Keratinocyte (primary cell): ENCODE results near the gene TH. TPM values are rescaled to one million over a fixed set of nuclear protein-coding genes. Genes with fewer than 3 reads are reported as not detected.

Experiments
- DNase-seq: peaks from one replicate; pipeline ENCODE4 v3.0.0-alpha.2; 2011; ENCODE audit warnings: low read depth, missing footprints, low spot score
- FAIRE-seq: peaks from 2 replicates; lab custom pipeline; 2011; peaks lifted over from hg19 to GRCh38; lab: Jason Lieb, UNC
- H2AFZ ChIP-seq: 2 replicates; pipeline ENCODE4 v1.6.0; 2012; ENCODE audit warnings: low read length, control low read depth, inconsistent platforms; ENCODE audit not compliant: control insufficient read depth
- H3K27ac ChIP-seq: 2 replicates; pipeline ENCODE4 v1.5.1; 2011; ENCODE audit warnings: low read length; ENCODE audit not compliant: control insufficient read depth, insufficient read depth
- H3K27me3 ChIP-seq: 3 replicates; pipeline ENCODE4 v1.6.0; 2011; ENCODE audit warnings: low read length; ENCODE audit not compliant: control insufficient read depth, insufficient read depth; ENCODE audit errors: extremely low read depth
- H3K36me3 ChIP-seq, 2 experiments: 2 replicates in 1 of 2; 3 replicates in 1 of 2; pipeline ENCODE4 v1.5.1; 2011; ENCODE audit warnings: low read length in 2 of 2, mild to moderate bottlenecking in 1 of 2; ENCODE audit not compliant: control insufficient read depth in 2 of 2, insufficient read depth in 2 of 2; ENCODE audit errors: extremely low read depth in 1 of 2
- H3K4me1 ChIP-seq: 3 replicates; pipeline ENCODE4 v1.5.1; 2011; ENCODE audit warnings: low read length; ENCODE audit not compliant: control insufficient read depth, insufficient read depth; ENCODE audit errors: extremely low read depth
- H3K4me2 ChIP-seq: 3 replicates; pipeline ENCODE4 v1.6.0; 2011; ENCODE audit warnings: low read depth, low read length; ENCODE audit not compliant: control insufficient read depth, insufficient read depth; ENCODE audit errors: extremely low read depth
- H3K4me3 ChIP-seq, 3 experiments: fragments of 200-600 bp in 1 of 3; sonication (generic) in 1 of 3; 2 replicates in 2 of 3; 3 replicates in 1 of 3; pipeline ENCODE4 v1.5.1; 2011 to 2016; ENCODE audit warnings: low read length in 3 of 3, mild to moderate bottlenecking in 3 of 3, control low read depth in 2 of 3, inconsistent platforms in 1 of 3, low read depth in 1 of 3, mixed read lengths in 1 of 3, mixed run types in 1 of 3, moderate library complexity in 1 of 3; ENCODE audit not compliant: control insufficient read depth in 2 of 3, insufficient read depth in 2 of 3; ENCODE audit errors: extremely low read depth in 1 of 3
- H3K79me2 ChIP-seq: 2 replicates; pipeline ENCODE4 v1.6.0; 2012; ENCODE audit warnings: low read length; ENCODE audit not compliant: control insufficient read depth, insufficient read depth
- H3K9ac ChIP-seq: 3 replicates; pipeline ENCODE4 v1.6.0; 2011; ENCODE audit warnings: low read length; ENCODE audit not compliant: control insufficient read depth, insufficient read depth; ENCODE audit errors: extremely low read depth
- H3K9me1 ChIP-seq: 3 replicates; pipeline ENCODE4 v1.6.0; 2011; ENCODE audit warnings: low read length; ENCODE audit not compliant: control insufficient read depth, insufficient read depth; ENCODE audit errors: extremely low read depth
- H3K9me3 ChIP-seq: 2 replicates; pipeline ENCODE4 v1.5.1; 2012; ENCODE audit warnings: low read depth, low read length; ENCODE audit not compliant: control insufficient read depth
- H4K20me1 ChIP-seq: 3 replicates; pipeline ENCODE4 v1.6.0; 2011; ENCODE audit warnings: low read length; ENCODE audit not compliant: control insufficient read depth, insufficient read depth; ENCODE audit errors: extremely low read depth
- EZH2 ChIP-seq: IDR thresholded peaks from one replicate; pipeline ENCODE4 v1.6.1; 2012; ENCODE audit warnings: inconsistent platforms, mild to moderate bottlenecking, low read length, moderate library complexity
- dilution Hi-C: fragments of 300-500 bp; cut with MboI; formaldehyde crosslinking; loops from one replicate; pipeline ENCODE4 v1.7.0; 2020; ENCODE audit warnings: low sequenced_read_pairs; ENCODE audit not compliant: extremely low pct_ligation_motif_present
- polyA plus RNA-seq, 5 experiments: library from polyadenylated mRNA; depleted of rRNA in 3 of 5; stranded (reverse) in 3 of 5; stranded (forward) in 1 of 5; unstranded in 1 of 5; fragments of >200 nt; gene quantifications; 1 replicate in 1 of 5; 2 replicates in 3 of 5; 3 replicates in 1 of 5; pipeline versions ENCODE4 v1.2.1 to v1.2.3, GENCODE V29; 2011 to 2012; ENCODE audit warnings: missing spikeins in 2 of 5, low read depth in 1 of 5, low replicate concordance in 1 of 5
- TF ChIP-seq, protein P1 (sequence below), 3 experiments: IDR thresholded peaks in 1 of 3; conservative IDR thresholded peaks in 1 of 3; optimal IDR thresholded peaks in 1 of 3; 2 replicates in 2 of 3; 3 replicates in 1 of 3; pipeline versions ENCODE3 to v1.5.1; 2011; ENCODE audit warnings: low read length in 3 of 3, mild to moderate bottlenecking in 3 of 3, moderate library complexity in 2 of 3, control low read depth in 1 of 3, inconsistent platforms in 1 of 3; ENCODE audit not compliant: insufficient read depth in 2 of 3; ENCODE audit errors: extremely low read depth in 1 of 3

Gene TH
- polyA plus RNA-seq, 1 donor (not counting 4 experiments of a cell fraction or from before 2014, with no cell fraction given) = 0.50 TPM

DNA sequence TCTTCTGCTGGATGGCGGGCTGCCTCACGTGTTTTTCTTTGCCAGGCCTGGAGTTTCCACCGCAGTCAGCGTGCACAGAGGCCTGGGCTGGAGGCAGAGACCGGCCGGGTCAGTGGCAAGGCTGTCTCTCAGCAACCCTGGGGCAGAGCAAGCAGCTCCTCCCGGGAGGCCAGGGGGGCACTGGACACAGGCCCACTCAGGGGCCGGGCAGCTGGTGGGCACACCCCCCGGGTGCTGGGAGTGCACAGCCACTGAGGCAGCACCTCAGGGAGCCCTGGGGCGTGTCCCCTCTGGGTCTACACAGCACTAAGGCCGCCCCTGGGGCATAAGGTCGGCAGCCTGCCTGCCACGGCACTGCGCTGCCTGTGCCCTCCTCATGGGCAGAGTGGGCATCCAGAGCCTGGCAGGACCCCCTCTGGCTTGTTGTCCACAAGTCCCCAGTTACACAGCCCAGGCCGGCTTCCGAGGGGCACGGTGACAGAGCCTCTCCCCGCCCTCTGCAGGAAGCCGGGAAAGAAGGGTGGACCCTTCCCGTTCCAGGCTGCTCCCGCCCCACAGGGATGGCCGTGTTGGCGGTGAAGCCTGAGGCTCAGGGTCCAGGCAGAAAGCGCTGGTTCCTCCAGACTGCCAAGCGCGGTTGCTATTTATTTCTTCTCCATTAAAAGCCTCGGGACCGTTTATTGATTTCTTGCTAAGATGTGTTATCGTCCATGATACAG is 18.5 kb upstream of the TH start:
- FAIRE-seq (no peak), DNase-seq (no peak)
- Histone ChIP-seq H4K20me1 (no peaks in the 10 kb centered on the region), H3K4me2 (no peak overlapping the region), H3K27ac (no peak overlapping the region), H3K9me1 (no peaks in the 10 kb centered on the region), H2AFZ (no peak overlapping the region), H3K9me3 (no peaks in the 10 kb centered on the region), H3K4me3 (no peak overlapping the region), H3K27me3 (no peaks in the 10 kb centered on the region), H3K9ac (no peak overlapping the region), H3K79me2 (no peaks in the 10 kb centered on the region), H3K36me3 (no peaks in the 10 kb centered on the region), H3K4me1 (peaks cover 19% of the 10 kb centered on the region)
- TF ChIP-seq, protein P1, sequence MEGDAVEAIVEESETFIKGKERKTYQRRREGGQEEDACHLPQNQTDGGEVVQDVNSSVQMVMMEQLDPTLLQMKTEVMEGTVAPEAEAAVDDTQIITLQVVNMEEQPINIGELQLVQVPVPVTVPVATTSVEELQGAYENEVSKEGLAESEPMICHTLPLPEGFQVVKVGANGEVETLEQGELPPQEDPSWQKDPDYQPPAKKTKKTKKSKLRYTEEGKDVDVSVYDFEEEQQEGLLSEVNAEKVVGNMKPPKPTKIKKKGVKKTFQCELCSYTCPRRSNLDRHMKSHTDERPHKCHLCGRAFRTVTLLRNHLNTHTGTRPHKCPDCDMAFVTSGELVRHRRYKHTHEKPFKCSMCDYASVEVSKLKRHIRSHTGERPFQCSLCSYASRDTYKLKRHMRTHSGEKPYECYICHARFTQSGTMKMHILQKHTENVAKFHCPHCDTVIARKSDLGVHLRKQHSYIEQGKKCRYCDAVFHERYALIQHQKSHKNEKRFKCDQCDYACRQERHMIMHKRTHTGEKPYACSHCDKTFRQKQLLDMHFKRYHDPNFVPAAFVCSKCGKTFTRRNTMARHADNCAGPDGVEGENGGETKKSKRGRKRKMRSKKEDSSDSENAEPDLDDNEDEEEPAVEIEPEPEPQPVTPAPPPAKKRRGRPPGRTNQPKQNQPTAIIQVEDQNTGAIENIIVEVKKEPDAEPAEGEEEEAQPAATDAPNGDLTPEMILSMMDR (optimal IDR thresholded peaks at IDR 0.05 in 1 of 3, IDR thresholded peaks at IDR 0.05 in 1 of 3, conservative IDR thresholded peaks at IDR 0.05 in 1 of 3; ENCODE audit: extremely low read depth in 1 of 3, insufficient read depth in 2 of 3, low read length in 3 of 3) = no peak
- no peak for TF ChIP-seq EZH2
- dilution Hi-C loops = no loop called here

DNA sequence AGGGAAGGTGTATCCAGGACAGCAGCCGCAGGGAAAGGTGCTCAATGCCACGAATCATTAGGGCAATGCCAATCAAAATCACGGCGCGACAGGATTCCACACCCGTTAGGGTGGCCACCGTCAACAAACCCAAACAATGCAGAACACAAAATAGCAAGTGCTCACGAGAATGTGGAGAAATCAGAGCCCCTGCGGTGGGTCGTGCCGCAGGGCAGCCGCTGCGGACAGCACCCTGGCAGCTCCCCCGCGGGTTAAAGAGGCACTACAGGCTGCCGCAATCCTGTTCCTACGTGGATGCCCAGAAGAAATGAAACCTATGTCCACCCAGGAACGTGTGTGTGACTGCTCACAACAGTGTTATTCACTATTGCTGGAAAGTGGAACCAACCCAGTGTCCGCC is 17.1 kb upstream of the TH start:
- TF ChIP-seq, protein P1 (optimal IDR thresholded peaks at IDR 0.05 in 1 of 3, IDR thresholded peaks at IDR 0.05 in 1 of 3, conservative IDR thresholded peaks at IDR 0.05 in 1 of 3; ENCODE audit: extremely low read depth in 1 of 3, insufficient read depth in 2 of 3, low read length in 3 of 3) = no peak
- no peak for TF ChIP-seq EZH2
- Histone ChIP-seq H3K27me3 (no peaks in the 10 kb centered on the region), H3K4me1 (peaks cover 18% of the 10 kb centered on the region), H3K9me1 (no peaks in the 10 kb centered on the region), H3K27ac (no peak overlapping the region), H3K36me3 (no peaks in the 10 kb centered on the region), H3K79me2 (no peaks in the 10 kb centered on the region), H4K20me1 (no peaks in the 10 kb centered on the region), H3K9ac (no peak overlapping the region), H3K4me2 (no peak overlapping the region), H3K9me3 (no peaks in the 10 kb centered on the region), H2AFZ (no peak overlapping the region), H3K4me3 (no peak overlapping the region)
- DNase-seq = no peak
- dilution Hi-C loops = no loop called here
- no peak for FAIRE-seq
